Endothelial cell of umbilical vein (primary cell): Measurements from ENCODE around the gene CNTNAP2. TPM values are rescaled to one million over a fixed set of nuclear protein-coding genes. Genes with fewer than 3 reads are reported as not detected.

Source experiments
- BruUV-seq: library from RNA; stranded (reverse); fragments of 400-500 nt; replicated peaks from 2 replicates; lab custom pipeline; 2021; lab: Mats Ljungman, UMichigan
- CTCF ChIA-PET: fragments of 300-600, 350-600 bp; sonication (Branson Sonifier 250); formaldehyde crosslinking; loops from one replicate; lab custom pipeline; 2021; ENCODE audit warnings: antibody characterized with exemption, inconsistent platforms; lab: Charles Lee
- POLR2A ChIA-PET: fragments of 300-600, 350-600 bp; sonication (Branson Sonifier 250); formaldehyde crosslinking; loops from one replicate; lab custom pipeline; 2021; ENCODE audit warnings: antibody characterized with exemption, inconsistent platforms; lab: Charles Lee
- DNase-seq: peaks from one replicate; pipeline ENCODE4 v3.0.0-alpha.2; 2011; ENCODE audit warnings: low read depth, low spot score
- FAIRE-seq: peaks from 2 replicates; lab custom pipeline; 2011; peaks lifted over from hg19 to GRCh38; lab: Jason Lieb, UNC
- H2AFZ ChIP-seq: 2 replicates; pipeline ENCODE4 v1.6.0; 2012; ENCODE audit warnings: low read depth, low read length, control low read depth, inconsistent platforms
- H3K27ac ChIP-seq: 2 replicates; pipeline ENCODE4 v1.5.1; 2011; ENCODE audit warnings: low read depth, mild to moderate bottlenecking, control low read depth, low read length, moderate library complexity; ENCODE audit not compliant: insufficient read depth
- H3K27me3 ChIP-seq, 2 experiments: 2 replicates each; pipeline versions ENCODE4 v1.6.0 to v1.6.1; 2011; ENCODE audit warnings: low read length in 2 of 2, mixed read lengths in 1 of 2; ENCODE audit not compliant: control insufficient read depth in 2 of 2, insufficient read depth in 2 of 2
- H3K36me3 ChIP-seq, 2 experiments: 2 replicates in 1 of 2; 3 replicates in 1 of 2; pipeline ENCODE4 v1.5.1; 2011; ENCODE audit warnings: low read length in 2 of 2, mild to moderate bottlenecking in 1 of 2, moderate library complexity in 1 of 2; ENCODE audit not compliant: control insufficient read depth in 2 of 2, insufficient read depth in 2 of 2; ENCODE audit errors: extremely low read depth in 1 of 2
- H3K4me1 ChIP-seq: 3 replicates; pipeline ENCODE4 v1.5.1; 2011; ENCODE audit warnings: mild to moderate bottlenecking, low read length; ENCODE audit not compliant: control insufficient read depth, insufficient read depth; ENCODE audit errors: extremely low read depth
- H3K4me2 ChIP-seq: 2 replicates; pipeline ENCODE4 v1.6.1; 2011; ENCODE audit warnings: low read length, control low read depth, mixed read lengths; ENCODE audit not compliant: insufficient read depth
- H3K4me3 ChIP-seq, 3 experiments: fragments of 200-600 bp in 1 of 3; sonication (generic), shearing (Covaris generic) in 1 of 3; replicated peaks in 1 of 3; 2 replicates each; pipeline ENCODE4 v1.5.1; 2011 to 2016; ENCODE audit warnings: control low read depth in 3 of 3, low read length in 3 of 3, mild to moderate bottlenecking in 2 of 3, inconsistent platforms in 1 of 3, low read depth in 1 of 3, moderate library complexity in 1 of 3; ENCODE audit not compliant: insufficient read depth in 1 of 3
- H3K79me2 ChIP-seq: 2 replicates; pipeline ENCODE4 v1.6.0; 2012; ENCODE audit warnings: low read length, inconsistent platforms; ENCODE audit not compliant: control insufficient read depth, insufficient read depth
- H3K9ac ChIP-seq: replicated peaks from 2 replicates; pipeline ENCODE3; 2011; ENCODE audit warnings: low read length, control low read depth; ENCODE audit not compliant: insufficient read depth; ENCODE audit errors: extremely low read depth
- H3K9me1 ChIP-seq: replicated peaks from 3 replicates; pipeline ENCODE4 v1.6.0; 2011; ENCODE audit warnings: mild to moderate bottlenecking, low read length; ENCODE audit not compliant: control insufficient read depth, insufficient read depth; ENCODE audit errors: extremely low read depth
- H3K9me3 ChIP-seq: replicated peaks from 2 replicates; pipeline ENCODE4 v1.5.1; 2012; ENCODE audit warnings: low read length, inconsistent platforms; ENCODE audit not compliant: control insufficient read depth, insufficient read depth
- H4K20me1 ChIP-seq: replicated peaks from 2 replicates; pipeline ENCODE3; 2011; ENCODE audit warnings: mild to moderate bottlenecking, low read length; ENCODE audit not compliant: control insufficient read depth, insufficient read depth; ENCODE audit errors: extremely low read depth
- CTCF ChIP-seq, 2 donors: IDR thresholded peaks; 1 replicate in 1 of 2; 2 replicates in 1 of 2; pipeline ENCODE4 v1.5.1; 2011; ENCODE audit warnings: low read length in 2 of 2, mild to moderate bottlenecking in 2 of 2, moderate library complexity in 2 of 2, control low read depth in 1 of 2, inconsistent platforms in 1 of 2, low read depth in 1 of 2; ENCODE audit not compliant: insufficient read depth in 1 of 2; ENCODE audit errors: extremely low read depth in 1 of 2
- EZH2 ChIP-seq: IDR thresholded peaks from 2 replicates; pipeline ENCODE4 v1.6.1; 2012; ENCODE audit warnings: borderline replicate concordance, low read depth, mild to moderate bottlenecking, moderate library complexity, low read length, inconsistent platforms; ENCODE audit not compliant: severe bottlenecking
- FOS ChIP-seq: IDR thresholded peaks from 2 replicates; pipeline ENCODE4 v1.6.1; 2011; ENCODE audit warnings: mild to moderate bottlenecking, low read length, moderate library complexity, borderline replicate concordance; ENCODE audit not compliant: insufficient read depth
- GATA2 ChIP-seq: IDR thresholded peaks from 2 replicates; pipeline ENCODE4 v1.7.0; 2011; ENCODE audit warnings: low read depth, mild to moderate bottlenecking, moderate library complexity, mixed read lengths, low read length; ENCODE audit not compliant: insufficient read length, insufficient read depth
- JUN ChIP-seq: IDR thresholded peaks from 2 replicates; pipeline ENCODE4 v1.6.1; 2011; ENCODE audit warnings: borderline replicate concordance, low read depth; ENCODE audit not compliant: insufficient read length, insufficient read depth
- MYC ChIP-seq: IDR thresholded peaks from one replicate; pipeline ENCODE4 v1.6.1; 2011; ENCODE audit warnings: mild to moderate bottlenecking, low read depth, low read length
- POLR2A ChIP-seq: IDR thresholded peaks from 2 replicates; pipeline ENCODE4 v1.6.1; 2012; ENCODE audit warnings: low read depth, mild to moderate bottlenecking, control low read depth, low read length
- POLR2AphosphoS5 ChIP-seq: IDR thresholded peaks from 2 replicates; pipeline ENCODE4 v1.6.1; 2012; ENCODE audit warnings: low read depth, mild to moderate bottlenecking, control low read depth, low read length, moderate library complexity; ENCODE audit not compliant: insufficient read depth
- dilution Hi-C: fragments of 300-500 bp; cut with MboI; formaldehyde crosslinking; loops from one replicate; pipeline ENCODE4 v1.15.0; 2019; ENCODE audit warnings: low sequenced_read_pairs; ENCODE audit not compliant: extremely low pct_ligation_motif_present
- intact Hi-C: fragments of 100-400 bp; cut with micrococcal nuclease; formaldehyde crosslinking; loops from one replicate; pipeline ENCODE4 v1.10.0; 2022
- polyA plus RNA-seq, 4 experiments: library from polyadenylated mRNA; depleted of rRNA in 3 of 4; stranded (reverse) in 3 of 4; unstranded in 1 of 4; fragments of >200 nt; gene quantifications; 2 replicates each; pipeline versions ENCODE4 v1.2.1 to v1.2.3, GENCODE V29; 2011 to 2012; ENCODE audit warnings: missing spikeins in 1 of 4
- total RNA-seq: library from RNA; stranded (reverse); gene quantifications from 2 replicates; pipeline ENCODE4 v1.2.3, GENCODE V29; 2021
- TF ChIP-seq, protein P1 (sequence below): IDR thresholded peaks from 2 replicates; pipeline ENCODE4 v1.6.1; 2011; ENCODE audit not compliant: insufficient read depth, insufficient read length

CNTNAP2 gene
- total and polyA plus RNA-seq, 2 donors (not counting 3 experiments of a cell fraction or from before 2014, with no cell fraction given) = not detected

DNA sequence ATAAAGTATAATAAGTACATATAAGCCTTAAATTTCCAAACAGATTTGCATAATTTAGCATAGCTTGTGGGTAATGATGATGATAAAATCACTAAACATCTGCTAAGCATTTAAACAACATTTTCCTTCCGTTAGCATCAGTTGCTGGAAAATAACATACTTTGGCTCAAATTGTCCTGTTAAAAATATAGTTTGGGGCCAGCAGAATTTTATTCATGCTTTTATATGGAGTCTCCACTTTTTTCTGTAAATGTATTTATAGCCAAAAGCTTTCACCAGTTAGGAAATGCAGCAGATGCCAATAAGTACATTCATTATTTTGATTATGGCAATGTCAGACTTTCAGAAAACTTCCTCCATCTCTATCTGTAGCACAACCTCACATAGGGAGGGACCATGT is 107.2 kb downstream of the CNTNAP2 start:
- Histone ChIP-seq H3K9ac (no peak overlapping the region), H4K20me1 (no peaks in the 10 kb centered on the region), H3K9me3 (no peaks in the 10 kb centered on the region), H2AFZ (no peak overlapping the region), H3K4me2 (no peak overlapping the region), H3K27ac (no peak overlapping the region), H3K4me1 (no peaks in the 10 kb centered on the region), H3K9me1 (no peaks in the 10 kb centered on the region), H3K27me3 (no peaks in the 10 kb centered on the region), H3K79me2 (no peaks in the 10 kb centered on the region), H3K36me3 (no peaks in the 10 kb centered on the region), H3K4me3 (no peak overlapping the region)
- CTCF ChIA-PET = no interaction called here
- TF ChIP-seq JUN = no peak
- TF ChIP-seq POLR2A = no peak
- no peak for TF ChIP-seq CTCF (IDR thresholded peaks at IDR 0.05; ENCODE audit: extremely low read depth in 1 of 2, insufficient read depth in 1 of 2, low read depth in 1 of 2, low read length in 2 of 2)
- no peak for TF ChIP-seq GATA2
- no peak for TF ChIP-seq MYC
- TF ChIP-seq FOS = no peak
- TF ChIP-seq, protein P1, sequence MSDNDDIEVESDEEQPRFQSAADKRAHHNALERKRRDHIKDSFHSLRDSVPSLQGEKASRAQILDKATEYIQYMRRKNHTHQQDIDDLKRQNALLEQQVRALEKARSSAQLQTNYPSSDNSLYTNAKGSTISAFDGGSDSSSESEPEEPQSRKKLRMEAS = no peak
- no peak for TF ChIP-seq POLR2AphosphoS5
- no peak for TF ChIP-seq EZH2
- no peak for DNase-seq
- dilution Hi-C loops = no loop called here
- no peak for FAIRE-seq
- POLR2A ChIA-PET = no interaction called here
- BruUV-seq = no TSS peak
- intact Hi-C loops = no loop called here
